HG03575 (cell line): ENCODE measurements around the gene SNRPD3.

ENCODE experiments used
- ATAC-seq: cut with Tn5 transposase; IDR thresholded peaks from one replicate; pipeline ENCODE4 v1.9.1; 2021; ENCODE audit not compliant: unreplicated experiment, insufficient number of reproducible peaks, low FRiP score; ENCODE audit errors: extremely low read depth

Gene SNRPD3

GRCh38 chr22:24555165-24556039, at the start of gene SNRPD3:
SNRPD3 (plus strand) TSS chr22:24555999; CDS start chr22:24557675, 1,676 bp downstream.
- no peak for ATAC-seq

- no peak for ATAC-seq
Measured at GRCh38 chr22:24506802-24507438, 48.9 kb upstream of the SNRPD3 start.

- ATAC-seq, result no peak
Measured at GRCh38 chr22:24507716-24508115, 48.1 kb upstream of the SNRPD3 start.

- ATAC-seq, result no peak
Measured at GRCh38 chr22:24510637-24511625, 44.9 kb upstream of the SNRPD3 start.

- ATAC-seq, result no peak
Measured at GRCh38 chr22:24512043-24512442, 43.8 kb upstream of the SNRPD3 start.

GRCh38 chr22:24513378-24514240, 42.2 kb upstream of the SNRPD3 start:
- ATAC-seq, result no peak

- no peak for ATAC-seq
Measured at GRCh38 chr22:24514241-24515026, 41.4 kb upstream of the SNRPD3 start.

- ATAC-seq, result no peak
Measured at GRCh38 chr22:24515027-24515338, 40.8 kb upstream of the SNRPD3 start.

GRCh38 chr22:24516301-24516737, 39.5 kb upstream of the SNRPD3 start:
- no peak for ATAC-seq

- no peak for ATAC-seq
Measured at GRCh38 chr22:24517446-24517845, 38.4 kb upstream of the SNRPD3 start.

GRCh38 chr22:24518228-24518627, 37.6 kb upstream of the SNRPD3 start:
- no peak for ATAC-seq

- ATAC-seq, result no peak
Measured at GRCh38 chr22:24518771-24519485, 36.9 kb upstream of the SNRPD3 start.

GRCh38 chr22:24519496-24519895, 36.3 kb upstream of the SNRPD3 start:
- no peak for ATAC-seq

- no peak for ATAC-seq
Measured at GRCh38 chr22:24521791-24522245, 34.0 kb upstream of the SNRPD3 start.

- ATAC-seq, result no peak
Measured at GRCh38 chr22:24523873-24524272, 31.9 kb upstream of the SNRPD3 start.

- no peak for ATAC-seq
Measured at GRCh38 chr22:24525416-24526037, 30.3 kb upstream of the SNRPD3 start.

- ATAC-seq, result no peak
Measured at GRCh38 chr22:24526191-24526590, 29.6 kb upstream of the SNRPD3 start.
